SK-N-SH (cell line): ENCODE results near the gene DRC3. TPM values are rescaled to one million over a fixed set of nuclear protein-coding genes. Genes with fewer than 3 reads are reported as not detected.

ENCODE experiments used
- CTCF ChIA-PET: fragments of 300-600, 350-600 bp; formaldehyde crosslinking; extraction: SDS; loops from one replicate; lab custom pipeline; 2021; lab: Yijun Ruan, JAX
- POLR2A ChIA-PET: fragments of 350-600 bp; sonication (Branson Sonifier 250); formaldehyde crosslinking; extraction: SDS; loops from one replicate; lab custom pipeline; 2020; ENCODE audit warnings: antibody characterized with exemption, inconsistent platforms; lab: Yijun Ruan, JAX
- DNase-seq: peaks from one replicate; pipeline ENCODE4 v3.0.0; 2012
- H2AFZ ChIP-seq: fragments of 200-600 bp; sonication (generic); 2 replicates; pipeline ENCODE4 v1.8.1; 2016; ENCODE audit warnings: antibody characterized with exemption, mild to moderate bottlenecking, low read depth
- H3F3A ChIP-seq: fragments of 200-600 bp; sonication (generic); replicated peaks from 2 replicates; pipeline ENCODE3; 2016; ENCODE audit warnings: antibody characterized with exemption, mild to moderate bottlenecking; ENCODE audit not compliant: insufficient read depth
- H3K27ac ChIP-seq, 2 experiments: fragments of 200-500 bp in 1 of 2; fragments of 200-600 bp in 1 of 2; sonication (Bioruptor generic) in 1 of 2; sonication (generic), shearing (Covaris generic) in 1 of 2; 2 replicates each; pipeline versions ENCODE4 v1.5.1 to v1.6.1; 2014 to 2016; ENCODE audit warnings: low read depth in 2 of 2, inconsistent platforms in 1 of 2, low read length in 1 of 2, mild to moderate bottlenecking in 1 of 2, mixed read lengths in 1 of 2
- H3K27me3 ChIP-seq: fragments of 200-600 bp; sonication (generic), shearing (Covaris generic); 2 replicates; pipeline ENCODE4 v1.6.1; 2016; ENCODE audit warnings: mixed run types; ENCODE audit not compliant: insufficient read depth
- H3K36me3 ChIP-seq, 2 experiments: fragments of 200-500 bp in 1 of 2; fragments of 200-600 bp in 1 of 2; sonication (Bioruptor generic) in 1 of 2; sonication (generic) in 1 of 2; replicated peaks in 1 of 2; 2 replicates each; pipeline versions ENCODE3 to v1.5.1; 2014 to 2016; ENCODE audit warnings: low read length in 1 of 2, mild to moderate bottlenecking in 1 of 2; ENCODE audit not compliant: insufficient read depth in 2 of 2, control insufficient read depth in 1 of 2
- H3K4me1 ChIP-seq, 2 experiments: fragments of 200-500 bp in 1 of 2; fragments of 200-600 bp in 1 of 2; sonication (Bioruptor generic) in 1 of 2; sonication (generic), shearing (Covaris generic) in 1 of 2; 2 replicates each; pipeline versions ENCODE4 v1.5.1 to v1.6.1; 2014 to 2016; ENCODE audit warnings: low read depth in 1 of 2, low read length in 1 of 2, mixed run types in 1 of 2; ENCODE audit not compliant: insufficient read depth in 2 of 2, control insufficient read depth in 1 of 2
- H3K4me2 ChIP-seq: fragments of 200-600 bp; sonication (generic), shearing (Covaris generic); 2 replicates; pipeline ENCODE4 v1.6.1; 2017; ENCODE audit warnings: mixed run types
- H3K4me3 ChIP-seq, 2 experiments: fragments of 200-500 bp in 1 of 2; fragments of 200-600 bp in 1 of 2; sonication (Bioruptor generic) in 1 of 2; sonication (generic), shearing (Covaris generic) in 1 of 2; 2 replicates each; pipeline versions ENCODE4 v1.5.1 to v1.8.1; 2014 to 2016; ENCODE audit warnings: low read depth in 2 of 2, inconsistent platforms in 1 of 2, low read length in 1 of 2, mild to moderate bottlenecking in 1 of 2, mixed read lengths in 1 of 2, moderate library complexity in 1 of 2
- H3K79me2 ChIP-seq: fragments of 200-600 bp; sonication (generic); 2 replicates; pipeline ENCODE4 v1.8.1; 2017; ENCODE audit warnings: mild to moderate bottlenecking; ENCODE audit not compliant: insufficient read depth
- H3K9ac ChIP-seq: fragments of 200-600 bp; sonication (generic); 2 replicates; pipeline ENCODE4 v1.6.1; 2017; ENCODE audit warnings: mixed run types
- H3K9me2 ChIP-seq: fragments of 200-600 bp; sonication (generic); 2 replicates; pipeline ENCODE4 v1.6.1; 2017; ENCODE audit warnings: mixed run types
- H3K9me3 ChIP-seq: fragments of 200-600 bp; sonication (generic); 2 replicates; pipeline ENCODE4 v1.6.1; 2017; ENCODE audit warnings: mixed run types, mild to moderate bottlenecking, moderate library complexity
- H4K20me1 ChIP-seq: fragments of 200-600 bp; sonication (generic); 2 replicates; pipeline ENCODE4 v1.6.1; 2017; ENCODE audit warnings: mild to moderate bottlenecking, mixed run types; ENCODE audit not compliant: insufficient read depth
- CHD2 ChIP-seq: fragments of 150-350 bp; IDR thresholded peaks from 2 replicates; pipeline ENCODE4 v1.6.1; 2018; ENCODE audit warnings: low read length; ENCODE audit not compliant: partially characterized antibody
- CTCF ChIP-seq: fragments of 200-600 bp; sonication (generic); IDR thresholded peaks from 2 replicates; pipeline ENCODE4 v1.6.1; 2017; ENCODE audit warnings: antibody characterized with exemption, mild to moderate bottlenecking, moderate library complexity
- EP300 ChIP-seq, 2 experiments: IDR thresholded peaks; 2 replicates each; pipeline versions ENCODE4 v1.4.0 to v1.6.1; 2012; ENCODE audit warnings: borderline replicate concordance in 1 of 2, low read depth in 1 of 2, low read length in 1 of 2
- EZH2phosphoT487 ChIP-seq: fragments of 200-600 bp; sonication (generic); IDR thresholded peaks from 2 replicates; pipeline ENCODE4 v1.6.1; 2017; ENCODE audit warnings: low read depth, mixed run types, mild to moderate bottlenecking, antibody characterized with exemption, moderate library complexity, borderline replicate concordance
- FOSL2 ChIP-seq: IDR thresholded peaks from 2 replicates; pipeline ENCODE4 v1.4.0; 2012; ENCODE audit warnings: low read depth, mild to moderate bottlenecking, moderate library complexity, borderline replicate concordance
- FOXJ3 ChIP-seq: sonication (generic); formaldehyde crosslinking; IDR thresholded peaks from 2 replicates; pipeline ENCODE4 v1.5.1; 2020; ENCODE audit warnings: mild to moderate bottlenecking, missing genetic modification reagents
- GATA2 ChIP-seq: sonication (generic); formaldehyde crosslinking; IDR thresholded peaks from 2 replicates; pipeline ENCODE4 v1.5.0; 2020; ENCODE audit warnings: mild to moderate bottlenecking, missing genetic modification reagents
- MXI1 ChIP-seq: IDR thresholded peaks from 2 replicates; pipeline ENCODE4 v1.6.1; 2012; ENCODE audit warnings: mild to moderate bottlenecking, low read depth, low read length, improper control_type of control experiment
- NFIC ChIP-seq: IDR thresholded peaks from 2 replicates; pipeline ENCODE4 v1.4.0; 2012; ENCODE audit warnings: borderline replicate concordance
- PBX3 ChIP-seq: IDR thresholded peaks from 2 replicates; pipeline ENCODE4; 2012
- RAD21 ChIP-seq: IDR thresholded peaks from 2 replicates; pipeline ENCODE4 v1.6.1; 2012; ENCODE audit warnings: mild to moderate bottlenecking, low read length
- RCOR1 ChIP-seq: fragments of 150-350 bp; IDR thresholded peaks from 2 replicates; pipeline ENCODE4 v1.6.1; 2017; ENCODE audit warnings: antibody characterized with exemption, low read length
- SIN3A ChIP-seq: IDR thresholded peaks from 2 replicates; pipeline ENCODE4 v1.6.1; 2012; ENCODE audit warnings: low read depth, mild to moderate bottlenecking, low read length, moderate library complexity, borderline replicate concordance
- SMC3 ChIP-seq: IDR thresholded peaks from 2 replicates; pipeline ENCODE4 v1.6.1; 2012; ENCODE audit warnings: low read depth, low read length, improper control_type of control experiment
- TAF1 ChIP-seq: IDR thresholded peaks from 2 replicates; pipeline ENCODE4 v1.6.1; 2012; ENCODE audit warnings: low read depth, mild to moderate bottlenecking, low read length, moderate library complexity, borderline replicate concordance
- TCF12 ChIP-seq: IDR thresholded peaks from 2 replicates; pipeline ENCODE4 v1.4.0; 2012
- TEAD4 ChIP-seq: IDR thresholded peaks from 2 replicates; pipeline ENCODE4 v1.4.0; 2012; ENCODE audit warnings: mild to moderate bottlenecking, borderline replicate concordance; ENCODE audit not compliant: insufficient read depth
- ZBTB33 ChIP-seq: IDR thresholded peaks from 2 replicates; pipeline ENCODE4 v1.4.0; 2012; ENCODE audit warnings: low read depth, borderline replicate concordance
- whole genome bisulfite sequencing: methylation state at CpG from one replicate; pipeline ENCODE4 v1.1.6; 2017; ENCODE audit warnings: low lambda C conversion rate; 5-methylcytosine and 5-hydroxymethylcytosine counted together
- polyA plus RNA-seq, 3 experiments: library from polyadenylated mRNA; depleted of rRNA; stranded (reverse); fragments of >200 nt; gene quantifications; 2 replicates each; pipeline ENCODE4 v1.2.3, GENCODE V29; 2012

Gene DRC3
- polyA plus RNA-seq, 1 of the 3 experiments (the other 2 are of a cell fraction), result 3.6 TPM

- TF ChIP-seq ZBTB33, result no peak
Observed at GRCh38 chr17:18025241-18025944, 52.7 kb downstream of the DRC3 start (continued).

GRCh38 chr17:18025945-18026776 is 53.5 kb downstream of the DRC3 start:
- Histone ChIP-seq H3K4me1 (peaks cover 9 to 41% of the 10 kb centered on the region in 2 experiments; a peak in 3 of 4 replicates), H3K4me2 (no peak overlapping the region), H3K9ac (no peak overlapping the region), H3K27me3 (no peaks in the 10 kb centered on the region), H2AFZ (no peak overlapping the region), H3K36me3 (peaks cover 0 to 6% of the 10 kb centered on the region in 2 experiments), H4K20me1 (no peaks in the 10 kb centered on the region), H3K9me3 (no peaks in the 10 kb centered on the region), H3K9me2 (no peaks in the 10 kb centered on the region), H3K27ac (peak overlapping the region in 1 of 2 experiments; percentile 88; a peak in 2 of 4 replicates), H3K79me2 (no peaks in the 10 kb centered on the region; the same call in 1 of the 2 replicates), H3F3A (peaks cover 4% of the 10 kb centered on the region), H3K4me3 (no peak overlapping the region)
- POLR2A ChIA-PET, result interaction anchor here (0.9 to 2.1 kb wide), 3 partner anchors 17 to 135 kb away, joined by 3 to 8 read pairs (median 3); partner anchors contain the start of genes DRC3 and TOM1L2
- 69% methylated on average over 7 of the region's 11 CpGs for WGBS
- CTCF ChIA-PET, result interaction anchor here (1.0 to 7.3 kb wide), 6 partner anchors 10 to 278 kb away, joined by 3 to 40 read pairs (median 4); partner anchors contain the start of genes DRC3 and TOM1L2
- peak; percentile 68 for DNase-seq
- TF ChIP-seq GATA2 (peak; percentile 61), NFIC (peak; percentile 24; the same call in 1 of the 2 replicates), CTCF (no peak), SIN3A (no peak), CHD2 (peak; percentile 44), TEAD4 (no peak), TCF12 (peak; percentile 29; the same call in 1 of the 2 replicates), RAD21 (peak; percentile 27; the same call in 1 of the 2 replicates), EZH2phosphoT487 (no peak), FOSL2 (no peak), SMC3 (peak; percentile 12; the same call in 1 of the 2 replicates), EP300 (IDR thresholded peaks at IDR 0.05; ENCODE audit: borderline replicate concordance in 1 of 2, low read depth in 1 of 2, low read length in 1 of 2) (peak in 1 of 2 experiments; percentile 69; a peak in 2 of 4 replicates), FOXJ3 (CRISPR knock-in tag) (peak; percentile 81), PBX3 (no peak), MXI1 (peak; percentile 70), RCOR1 (peak; percentile 49), TAF1 (no peak)
